HCT116 (cell line): Measurements from ENCODE around the gene ITSN1. TPM values are rescaled to one million over a fixed set of nuclear protein-coding genes. Genes with fewer than 3 reads are reported as not detected.

ENCODE experiments used
- ATAC-seq: fragments of 200-7000 bp; cut with Tn5 transposase; 2 replicates; pipeline ENCODE4 v1.9.1; 2020; ENCODE audit warnings: mild to moderate bottlenecking, moderate library complexity
- BruUV-seq: library from RNA; stranded (reverse); fragments of 400-500 nt; replicated peaks from 2 replicates; lab custom pipeline; 2021; lab: Mats Ljungman, UMichigan
- CTCF ChIA-PET: fragments of 300-600 bp; sonication (Branson Sonifier 250); formaldehyde crosslinking; loops from one replicate; lab custom pipeline; 2021; ENCODE audit warnings: antibody characterized with exemption; lab: Charles Lee
- POLR2A ChIA-PET: fragments of 300-600, 350-600 bp; sonication (Branson Sonifier 250); formaldehyde crosslinking; loops from one replicate; lab custom pipeline; 2021; ENCODE audit warnings: antibody characterized with exemption; lab: Charles Lee
- RAD21 ChIA-PET, 2 experiments: fragments of 300-600 bp; sonication (Branson Sonifier 250); formaldehyde crosslinking; loops; one replicate each; lab custom pipeline; 2023; ENCODE audit warnings: low total read pairs in 2 of 2; ENCODE audit not compliant: uncharacterized antibody in 2 of 2, unreplicated experiment in 2 of 2, low non-redundant PET in 1 of 2; lab: Charles Lee
- DNase-seq: peaks from one replicate; pipeline ENCODE4 v3.0.0-alpha.2; 2010; ENCODE audit warnings: low read depth, low spot score
- H2AFZ ChIP-seq: fragments of 200-600 bp; shearing (Covaris generic), sonication (generic); 2 replicates; pipeline ENCODE4 v1.6.1; 2017; ENCODE audit warnings: low read depth, mixed run types, mixed read lengths, antibody characterized with exemption, low read length; ENCODE audit not compliant: poor library complexity, severe bottlenecking
- H3K27ac ChIP-seq: 2 replicates; pipeline ENCODE4 v1.5.1; 2012; ENCODE audit warnings: low read depth, low read length
- H3K27me3 ChIP-seq: fragments of 200-600 bp; sonication (generic); 2 replicates; pipeline ENCODE4 v1.6.1; 2016; ENCODE audit warnings: mixed run types, low read length, mixed read lengths; ENCODE audit not compliant: insufficient read depth
- H3K36me3 ChIP-seq, 2 experiments: fragments of 200-500 bp in 1 of 2; fragments of 200-600 bp in 1 of 2; sonication (Bioruptor generic) in 1 of 2; sonication (generic) in 1 of 2; 2 replicates each; pipeline versions ENCODE4 v1.5.1 to v1.6.1; 2014 to 2016; ENCODE audit warnings: low read length in 2 of 2, inconsistent platforms in 1 of 2, mixed read lengths in 1 of 2, mixed run types in 1 of 2; ENCODE audit not compliant: insufficient read depth in 2 of 2, control insufficient read depth in 1 of 2
- H3K4me1 ChIP-seq, 2 experiments: fragments of 200-600 bp in 1 of 2; sonication (generic) in 1 of 2; 2 replicates each; pipeline versions ENCODE4 v1.5.1 to v1.6.1; 2012 to 2017; ENCODE audit warnings: low read length in 2 of 2, inconsistent platforms in 1 of 2, mild to moderate bottlenecking in 1 of 2, mixed read lengths in 1 of 2, mixed run types in 1 of 2, moderate library complexity in 1 of 2; ENCODE audit not compliant: insufficient read depth in 2 of 2, control insufficient read depth in 1 of 2
- H3K4me2 ChIP-seq: fragments of 200-600 bp; sonication (generic); 2 replicates; pipeline ENCODE4 v1.6.1; 2017; ENCODE audit warnings: mixed run types, low read length, mixed read lengths
- H3K4me3 ChIP-seq, 2 experiments: fragments of 200-600 bp in 1 of 2; sonication (generic) in 1 of 2; replicated peaks in 1 of 2; 2 replicates each; pipeline ENCODE4 v1.5.1; 2011 to 2016; ENCODE audit warnings: low read length in 2 of 2, control low read depth in 1 of 2, low read depth in 1 of 2, mild to moderate bottlenecking in 1 of 2, mixed read lengths in 1 of 2, mixed run types in 1 of 2
- H3K79me2 ChIP-seq: fragments of 200-600 bp; sonication (generic); 2 replicates; pipeline ENCODE4 v1.6.1; 2017; ENCODE audit warnings: mild to moderate bottlenecking, mixed run types, low read length, moderate library complexity, mixed read lengths; ENCODE audit not compliant: insufficient read depth
- H3K9ac ChIP-seq: fragments of 200-600 bp; sonication (generic); 2 replicates; pipeline ENCODE4 v1.6.1; 2016; ENCODE audit warnings: low read length, mixed read lengths
- H3K9me2 ChIP-seq: fragments of 200-600 bp; sonication (generic), shearing (Covaris generic); 2 replicates; pipeline ENCODE4 v1.6.1; 2017; ENCODE audit warnings: mixed run types, mild to moderate bottlenecking, moderate library complexity; ENCODE audit not compliant: insufficient read depth
- H3K9me3 ChIP-seq, 2 experiments: fragments of 200-500 bp in 1 of 2; fragments of 200-600 bp in 1 of 2; sonication (Bioruptor generic) in 1 of 2; sonication (generic) in 1 of 2; 2 replicates each; pipeline ENCODE4 v1.6.1; 2014 to 2017; ENCODE audit warnings: low read length in 2 of 2, mixed read lengths in 2 of 2, inconsistent platforms in 1 of 2, low read depth in 1 of 2, mild to moderate bottlenecking in 1 of 2, mixed run types in 1 of 2, moderate library complexity in 1 of 2; ENCODE audit not compliant: control insufficient read depth in 1 of 2, insufficient read depth in 1 of 2
- H4K20me1 ChIP-seq: fragments of 200-600 bp; sonication (generic), shearing (Covaris generic); 2 replicates; pipeline ENCODE4 v1.6.1; 2017; ENCODE audit warnings: mixed run types, mild to moderate bottlenecking, moderate library complexity; ENCODE audit not compliant: insufficient read depth
- POLR2A ChIP-seq: IDR thresholded peaks from 2 replicates; pipeline ENCODE4 v1.7.0; 2011; ENCODE audit warnings: borderline replicate concordance; ENCODE audit not compliant: insufficient read depth, insufficient read length; ENCODE audit errors: extremely low read depth
- ZBTB33 ChIP-seq: IDR thresholded peaks from 2 replicates; pipeline ENCODE4 v1.6.1; 2011; ENCODE audit warnings: mild to moderate bottlenecking, low read length, moderate library complexity; ENCODE audit not compliant: insufficient replicate concordance; ENCODE audit errors: extremely low read depth
- ZFX ChIP-seq: fragments of 450-650 bp; IDR thresholded peaks from 2 replicates; pipeline ENCODE4 v1.6.1; 2017
- intact Hi-C: fragments of 100-400 bp; cut with micrococcal nuclease; formaldehyde crosslinking; loops from 2 replicates; pipeline ENCODE4 v1.10.0; 2022
- total RNA-seq: library from RNA; stranded (reverse); gene quantifications from one replicate; pipeline ENCODE4 v1.2.1, GENCODE V29; 2021; ENCODE audit not compliant: unreplicated experiment
- TF ChIP-seq, protein P1 (sequence below), 3 experiments: fragments of 200-600 bp in 1 of 3; sonication (generic) in 1 of 3; IDR thresholded peaks in 2 of 3; conservative IDR thresholded peaks in 1 of 3; 2 replicates each; pipeline ENCODE4 v1.5.1; 2012 to 2017; ENCODE audit warnings: low read depth in 2 of 3, low read length in 2 of 3, antibody characterized with exemption in 1 of 3, borderline replicate concordance in 1 of 3, control low read depth in 1 of 3, mild to moderate bottlenecking in 1 of 3, mixed read lengths in 1 of 3, mixed run types in 1 of 3, moderate library complexity in 1 of 3; ENCODE audit not compliant: insufficient read depth in 1 of 3

ITSN1 gene
- total RNA-seq, 1 experiment from 2014 or later, result 25.8 TPM

DNA sequence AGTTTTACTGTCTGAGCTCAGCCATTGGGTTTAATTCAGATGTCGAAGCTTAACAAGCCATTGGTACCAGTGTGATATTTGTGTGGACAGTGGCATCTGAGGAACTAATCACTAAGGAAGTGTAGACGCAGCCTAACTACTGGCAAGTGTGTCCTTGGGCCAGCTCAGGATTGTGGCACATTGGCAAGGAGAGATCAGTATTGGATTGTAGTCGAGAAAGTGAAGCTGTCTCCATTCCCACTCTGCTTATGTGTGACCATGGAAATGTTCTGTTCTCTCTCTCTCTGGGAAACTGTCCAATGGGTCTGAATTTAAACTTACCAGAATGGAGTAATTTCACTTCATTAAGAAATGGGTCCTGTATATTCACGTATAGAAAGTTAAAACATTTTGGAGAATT, 112.2 kb downstream of the ITSN1 start:
- POLR2A ChIA-PET, result no interaction called here
- H3K27ac ChIP-seq, result no peak overlapping the region

GRCh38 chr21:33755354-33755753, 113.1 kb downstream of the ITSN1 start:
- intact Hi-C loops, result no loop called here
- Histone ChIP-seq H3K9me3 (no peaks in the 10 kb centered on the region), H3K27me3 (no peaks in the 10 kb centered on the region), H3K4me3 (no peak overlapping the region), H3K9me2 (no peaks in the 10 kb centered on the region), H3K79me2 (no peaks in the 10 kb centered on the region), H2AFZ (no peak overlapping the region), H3K27ac (no peak overlapping the region), H4K20me1 (no peaks in the 10 kb centered on the region), H3K9ac (no peak overlapping the region), H3K4me2 (no peak overlapping the region), H3K36me3 (no peaks in the 10 kb centered on the region), H3K4me1 (peaks cover 0 to 6% of the 10 kb centered on the region in 2 experiments; a peak in 1 of 4 replicates)
- ChIA-PET POLR2A (no interaction called here), RAD21 (no interaction called here), CTCF (no interaction called here)
- DNase-seq, result no peak
- no TSS peak for BruUV-seq
- TF ChIP-seq, protein P1, sequence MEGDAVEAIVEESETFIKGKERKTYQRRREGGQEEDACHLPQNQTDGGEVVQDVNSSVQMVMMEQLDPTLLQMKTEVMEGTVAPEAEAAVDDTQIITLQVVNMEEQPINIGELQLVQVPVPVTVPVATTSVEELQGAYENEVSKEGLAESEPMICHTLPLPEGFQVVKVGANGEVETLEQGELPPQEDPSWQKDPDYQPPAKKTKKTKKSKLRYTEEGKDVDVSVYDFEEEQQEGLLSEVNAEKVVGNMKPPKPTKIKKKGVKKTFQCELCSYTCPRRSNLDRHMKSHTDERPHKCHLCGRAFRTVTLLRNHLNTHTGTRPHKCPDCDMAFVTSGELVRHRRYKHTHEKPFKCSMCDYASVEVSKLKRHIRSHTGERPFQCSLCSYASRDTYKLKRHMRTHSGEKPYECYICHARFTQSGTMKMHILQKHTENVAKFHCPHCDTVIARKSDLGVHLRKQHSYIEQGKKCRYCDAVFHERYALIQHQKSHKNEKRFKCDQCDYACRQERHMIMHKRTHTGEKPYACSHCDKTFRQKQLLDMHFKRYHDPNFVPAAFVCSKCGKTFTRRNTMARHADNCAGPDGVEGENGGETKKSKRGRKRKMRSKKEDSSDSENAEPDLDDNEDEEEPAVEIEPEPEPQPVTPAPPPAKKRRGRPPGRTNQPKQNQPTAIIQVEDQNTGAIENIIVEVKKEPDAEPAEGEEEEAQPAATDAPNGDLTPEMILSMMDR (IDR thresholded peaks at IDR 0.05 in 2 of 3, conservative IDR thresholded peaks at IDR 0.05 in 1 of 3; ENCODE audit: borderline replicate concordance in 1 of 3, insufficient read depth in 1 of 3, low read depth in 2 of 3, low read length in 2 of 3), result no peak
- no peak for ATAC-seq

More for the DNA sequence above, 112.2 kb downstream of the ITSN1 start:
- Histone ChIP-seq H3K4me3 (no peak overlapping the region), H3K9me3 (no peaks in the 10 kb centered on the region), H3K4me1 (peaks cover 0 to 2% of the 10 kb centered on the region in 2 experiments; a peak in 1 of 4 replicates), H3K9ac (no peak overlapping the region), H3K27me3 (no peaks in the 10 kb centered on the region), H3K79me2 (no peaks in the 10 kb centered on the region), H3K9me2 (no peaks in the 10 kb centered on the region), H3K36me3 (no peaks in the 10 kb centered on the region), H4K20me1 (no peaks in the 10 kb centered on the region), H3K4me2 (no peak overlapping the region), H2AFZ (no peak overlapping the region)
- intact Hi-C loops, result no loop called here
- BruUV-seq, result no TSS peak
- ChIA-PET CTCF (no interaction called here), RAD21 (no interaction called here)
- no peak for DNase-seq
- ATAC-seq, result no peak
- TF ChIP-seq ZBTB33, result no peak
- no peak for TF ChIP-seq ZFX
- no peak for TF ChIP-seq POLR2A
